Caki2 (cell line): Measurements from ENCODE around the gene ANKRD55. TPM values are rescaled to one million over a fixed set of nuclear protein-coding genes. Genes with fewer than 3 reads are reported as not detected.
"Not testable (repeated sequence)": the region's sequence is repeated elsewhere in the genome, so short reads cannot be mapped to it uniquely, and the experiment has no call there.

Experiments
- DNase-seq: peaks from one replicate; pipeline ENCODE4 v3.0.0-alpha.2; 2015; ENCODE audit warnings: low read depth
- in situ Hi-C: cut with HindIII; loops from 2 replicates; pipeline ENCODE4 v1.10.0; 2016; ENCODE audit warnings: low sequenced_read_pairs, low pct_unique_long_range_greater_than_20kb, mixed read lengths
- total RNA-seq: library from RNA; depleted of rRNA; stranded (reverse); fragments of >200 nt; shearing (Covaris generic); gene quantifications from 2 replicates; pipeline ENCODE4 v1.2.3, GENCODE V29; 2014; ENCODE audit warnings: low replicate concordance

The ANKRD55 gene
- total RNA-seq, 1 experiment from 2014 or later = not detected

- DNase-seq, in situ Hi-C loops: not testable (repeated sequence)
Measured at GRCh38 chr5:56257763-56258529, 24.8 kb upstream of the ANKRD55 start.

GRCh38 chr5:56257010-56257409 lies 23.9 kb upstream of the ANKRD55 start:
- DNase-seq = no peak
- in situ Hi-C loops = no loop called here

- DNase-seq = no peak
- in situ Hi-C loops = no loop called here
Measured at GRCh38 chr5:56255502-56255901, 22.4 kb upstream of the ANKRD55 start.

- DNase-seq = no peak
- in situ Hi-C loops = no loop called here
Measured at GRCh38 chr5:56253924-56254323, 20.8 kb upstream of the ANKRD55 start.

GRCh38 chr5:56253126-56253525 lies 20.0 kb upstream of the ANKRD55 start:
- in situ Hi-C loops = no loop called here
- no peak for DNase-seq

- in situ Hi-C loops = no loop called here
- DNase-seq = no peak
Measured at GRCh38 chr5:56251918-56252553, 18.9 kb upstream of the ANKRD55 start.

- no peak for DNase-seq
- in situ Hi-C loops = no loop called here
Measured at GRCh38 chr5:56251440-56251839, 18.3 kb upstream of the ANKRD55 start.

GRCh38 chr5:56250011-56250410 lies 16.9 kb upstream of the ANKRD55 start:
- in situ Hi-C loops = no loop called here
- no peak for DNase-seq

GRCh38 chr5:56249085-56249484 lies 16.0 kb upstream of the ANKRD55 start:
- DNase-seq, in situ Hi-C loops: not testable (repeated sequence)

GRCh38 chr5:56247592-56247991 lies 14.5 kb upstream of the ANKRD55 start:
- in situ Hi-C loops = no loop called here
- DNase-seq = no peak

GRCh38 chr5:56246769-56247168 lies 13.6 kb upstream of the ANKRD55 start:
- no peak for DNase-seq
- in situ Hi-C loops = no loop called here

GRCh38 chr5:56245481-56245880 lies 12.4 kb upstream of the ANKRD55 start:
- in situ Hi-C loops = no loop called here
- DNase-seq = no peak

- no peak for DNase-seq
Measured at GRCh38 chr5:56244627-56245026, 11.5 kb upstream of the ANKRD55 start.

GRCh38 chr5:56242271-56242670 lies 9.1 kb upstream of the ANKRD55 start:
- DNase-seq, in situ Hi-C loops: not testable (repeated sequence)

More at GRCh38 chr5:56244627-56245026, 11.5 kb upstream of the ANKRD55 start:
- in situ Hi-C loops = no loop called here

- DNase-seq = no peak
- in situ Hi-C loops = no loop called here
Measured at GRCh38 chr5:56232538-56232937, 592 bp downstream of the ANKRD55 start.

- DNase-seq = no peak
- in situ Hi-C loops = no loop called here
Measured at GRCh38 chr5:56230576-56230975, 2.6 kb downstream of the ANKRD55 start.

GRCh38 chr5:56229111-56229510 lies 4.0 kb downstream of the ANKRD55 start:
- no peak for DNase-seq
- in situ Hi-C loops = no loop called here

GRCh38 chr5:56228631-56229030 lies 4.5 kb downstream of the ANKRD55 start:
- no peak for DNase-seq
- in situ Hi-C loops = no loop called here

GRCh38 chr5:56227691-56228090 lies 5.4 kb downstream of the ANKRD55 start:
- no peak for DNase-seq
- in situ Hi-C loops = no loop called here

GRCh38 chr5:56223298-56223697 lies 9.8 kb downstream of the ANKRD55 start:
- in situ Hi-C loops, DNase-seq: not testable (repeated sequence)
